Measurements from ENCODE around the gene PARVA.

DNA sequence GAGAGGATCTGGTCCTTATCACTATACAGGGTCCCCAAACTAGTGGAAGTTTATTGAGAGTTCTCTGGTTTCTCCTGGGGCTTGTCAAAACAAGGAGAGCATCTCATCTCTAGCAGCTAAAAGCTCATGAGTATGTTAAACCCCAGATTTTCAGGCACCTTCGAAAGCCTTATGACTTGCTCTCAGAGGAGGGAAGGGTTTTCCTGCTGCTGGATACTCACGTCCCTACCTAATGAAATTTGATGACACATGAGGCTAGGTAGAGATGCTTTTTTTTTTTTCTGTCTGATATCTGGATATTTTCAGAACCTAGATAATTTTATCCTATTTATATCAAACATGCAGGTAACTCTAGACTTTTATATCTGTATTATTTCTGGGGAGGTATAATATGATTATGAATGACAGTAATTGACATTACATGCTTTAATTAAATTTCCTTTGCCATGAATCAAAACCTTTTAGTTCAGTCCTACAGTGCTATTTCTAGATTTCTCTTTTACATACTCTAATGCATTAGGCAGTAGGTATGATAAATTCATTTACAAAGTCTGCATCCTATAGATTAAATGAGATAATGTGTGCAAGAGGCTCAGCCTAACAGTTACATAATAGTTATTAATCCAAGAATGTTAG is 73.9 kb downstream of the PARVA start:
- TF ChIP-seq EZH2 (IDR thresholded peaks at IDR 0.05; ENCODE audit: low read length, missing control alignments) = no peak
- TF ChIP-seq, protein P1, sequence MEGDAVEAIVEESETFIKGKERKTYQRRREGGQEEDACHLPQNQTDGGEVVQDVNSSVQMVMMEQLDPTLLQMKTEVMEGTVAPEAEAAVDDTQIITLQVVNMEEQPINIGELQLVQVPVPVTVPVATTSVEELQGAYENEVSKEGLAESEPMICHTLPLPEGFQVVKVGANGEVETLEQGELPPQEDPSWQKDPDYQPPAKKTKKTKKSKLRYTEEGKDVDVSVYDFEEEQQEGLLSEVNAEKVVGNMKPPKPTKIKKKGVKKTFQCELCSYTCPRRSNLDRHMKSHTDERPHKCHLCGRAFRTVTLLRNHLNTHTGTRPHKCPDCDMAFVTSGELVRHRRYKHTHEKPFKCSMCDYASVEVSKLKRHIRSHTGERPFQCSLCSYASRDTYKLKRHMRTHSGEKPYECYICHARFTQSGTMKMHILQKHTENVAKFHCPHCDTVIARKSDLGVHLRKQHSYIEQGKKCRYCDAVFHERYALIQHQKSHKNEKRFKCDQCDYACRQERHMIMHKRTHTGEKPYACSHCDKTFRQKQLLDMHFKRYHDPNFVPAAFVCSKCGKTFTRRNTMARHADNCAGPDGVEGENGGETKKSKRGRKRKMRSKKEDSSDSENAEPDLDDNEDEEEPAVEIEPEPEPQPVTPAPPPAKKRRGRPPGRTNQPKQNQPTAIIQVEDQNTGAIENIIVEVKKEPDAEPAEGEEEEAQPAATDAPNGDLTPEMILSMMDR (conservative IDR thresholded peaks at IDR 0.05 in 1 of 2, IDR thresholded peaks at IDR 0.05 in 1 of 2; ENCODE audit: low read depth in 1 of 2, low read length in 2 of 2) = no peak
